ENCODE data around the gene YEATS4.

YEATS4 gene

DNA sequence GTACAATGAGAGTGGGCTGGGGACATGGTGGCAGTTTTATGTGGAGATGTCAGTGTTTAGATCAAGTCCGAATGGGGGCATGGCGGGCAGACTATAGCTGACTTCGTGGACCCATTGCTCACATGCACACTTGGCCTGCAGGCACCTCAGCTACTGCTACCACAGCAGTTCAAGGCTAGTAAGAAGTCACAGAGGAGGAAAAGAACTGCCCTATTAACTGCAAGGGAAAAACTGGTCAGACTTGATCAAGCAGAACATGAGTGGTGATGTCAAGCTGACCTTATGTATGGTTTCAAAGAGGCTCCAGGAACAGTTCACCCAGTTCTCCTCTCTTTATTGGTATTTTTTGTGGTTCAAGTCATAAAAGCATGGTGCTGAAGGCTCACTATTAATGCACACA, 80.5 kb downstream of the YEATS4 start:
- no peak for DNase-seq

All from RPMI8226 (cell line).